Prostate gland (tissue), 2 donors: ENCODE measurements around the gene TSHZ3.

Experiments
- CTCF ChIP-seq, 4 experiments: fragments of 200-600 bp in 2 of 4; fragments of 450-650 bp in 2 of 4; sonication (generic) in 2 of 4; IDR thresholded peaks; 1 replicate in 3 of 4; 2 replicates in 1 of 4; pipeline ENCODE4 v1.5.1; 2016 to 2019; ENCODE audit warnings: antibody characterized with exemption in 4 of 4, mild to moderate bottlenecking in 2 of 4, moderate library complexity in 2 of 4
- POLR2AphosphoS5 ChIP-seq: sonication (generic); formaldehyde crosslinking; IDR thresholded peaks from one replicate; pipeline ENCODE4 v1.6.1; 2017; ENCODE audit warnings: antibody characterized with exemption

- no peak for TF ChIP-seq CTCF (IDR thresholded peaks at IDR 0.05)
- TF ChIP-seq POLR2AphosphoS5 = no peak
These were observed 48.1 kb upstream of the TSHZ3 start for GRCh38 chr19:31397308-31397707.
